Stimulated activated CD4-positive, alpha-beta T cell treated with anti-CD3 and anti-CD28 coated beads, Interleukin-1b, Interleukin-23, amount 100 ng/mL, for 24 hours (primary cell): ENCODE measurements around the gene SCCPDH.

Experiments used
- DNase-seq, 4 experiments: peaks; one replicate each; pipeline ENCODE4 v3.0.0-alpha.2; 2020; ENCODE audit warnings: low read depth in 4 of 4, low spot score in 1 of 4

SCCPDH gene

GRCh38 chr1:246784621-246785493 is 60.6 kb downstream of the SCCPDH start:
- DNase-seq = no peak

GRCh38 chr1:246785494-246786111 is 61.4 kb downstream of the SCCPDH start:
- DNase-seq = no peak

GRCh38 chr1:246786606-246787238 is 62.5 kb downstream of the SCCPDH start:
- no peak for DNase-seq

GRCh38 chr1:246787781-246788513 is 63.7 kb downstream of the SCCPDH start:
- DNase-seq = no peak

GRCh38 chr1:246788895-246789338 is 64.7 kb downstream of the SCCPDH start:
- no peak for DNase-seq

GRCh38 chr1:246789454-246790339 is 65.5 kb downstream of the SCCPDH start:
- no peak for DNase-seq

GRCh38 chr1:246790364-246790763 is 66.2 kb downstream of the SCCPDH start:
- DNase-seq = no peak

- DNase-seq = no peak
Measured at GRCh38 chr1:246790833-246791232, 66.6 kb downstream of the SCCPDH start.

- no peak for DNase-seq
Measured at GRCh38 chr1:246791303-246791918, 67.2 kb downstream of the SCCPDH start.

- no peak for DNase-seq
Measured at GRCh38 chr1:246792603-246793002, 68.4 kb downstream of the SCCPDH start.

GRCh38 chr1:246793356-246793896 is 69.2 kb downstream of the SCCPDH start:
- no peak for DNase-seq

- no peak for DNase-seq
Measured at GRCh38 chr1:246794048-246794827, 70.0 kb downstream of the SCCPDH start.

- DNase-seq = no peak
Measured at GRCh38 chr1:246794828-246795671, 70.8 kb downstream of the SCCPDH start.

- DNase-seq = no peak
Measured at GRCh38 chr1:246795906-246796694, 71.9 kb downstream of the SCCPDH start.

- DNase-seq = no peak
Measured at GRCh38 chr1:246797157-246797556, 72.9 kb downstream of the SCCPDH start.

- DNase-seq = no peak
Measured at GRCh38 chr1:246797597-246797996, 73.4 kb downstream of the SCCPDH start.

- DNase-seq = no peak
Measured at GRCh38 chr1:246798107-246798506, 73.9 kb downstream of the SCCPDH start.
